Left renal cortex interstitium (tissue), 4 donors: ENCODE results near the gene CKAP5. TPM values are rescaled to one million over a fixed set of nuclear protein-coding genes. Genes with fewer than 3 reads are reported as not detected.
"Not testable (repeated sequence)": the region's sequence is repeated elsewhere in the genome, so short reads cannot be mapped to it uniquely, and the experiment has no call there.

ENCODE experiments used
- DNase-seq, 4 donors: peaks; one replicate each; pipeline ENCODE4 v3.0.0-alpha.2; 2013; ENCODE audit warnings: low read depth in 4 of 4, low spot score in 2 of 4, missing footprints in 1 of 4
- polyA plus RNA-seq, 4 donors: library from polyadenylated mRNA; unstranded; fragments of 120-200 nt; gene quantifications; one replicate each; pipeline ENCODE4 v1.2.1, GENCODE V29; 2013; ENCODE audit not compliant: insufficient read length in 4 of 4

The CKAP5 gene
- polyA plus RNA-seq, 4 donors = 87.7 to 104 (median 94.5) TPM

DNA sequence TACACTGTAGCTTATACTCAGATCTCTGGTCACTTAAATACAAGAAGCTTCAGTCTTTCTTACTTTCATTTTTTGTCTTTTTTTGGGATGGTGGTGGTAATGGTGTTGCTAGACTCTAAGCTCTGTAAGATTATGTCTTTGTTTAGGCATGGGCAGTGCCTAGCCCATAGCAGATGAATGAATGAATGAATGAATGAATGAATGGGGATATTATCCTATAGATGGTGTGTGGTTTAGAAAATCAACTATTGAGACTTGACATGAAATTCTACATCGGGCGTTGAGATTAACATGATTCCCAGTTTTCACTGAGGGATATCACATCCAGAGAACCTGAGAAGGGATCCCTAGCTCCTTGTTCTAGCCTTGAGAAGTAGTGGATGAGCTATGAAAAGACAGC is 9.8 kb upstream of the CKAP5 start:
- DNase-seq = no peak

- DNase-seq = no peak
Observed at GRCh38 chr11:46855167-46855566, 9.1 kb upstream of the CKAP5 start.

- DNase-seq = no peak
Observed at GRCh38 chr11:46850829-46851380, 4.8 kb upstream of the CKAP5 start.

DNA sequence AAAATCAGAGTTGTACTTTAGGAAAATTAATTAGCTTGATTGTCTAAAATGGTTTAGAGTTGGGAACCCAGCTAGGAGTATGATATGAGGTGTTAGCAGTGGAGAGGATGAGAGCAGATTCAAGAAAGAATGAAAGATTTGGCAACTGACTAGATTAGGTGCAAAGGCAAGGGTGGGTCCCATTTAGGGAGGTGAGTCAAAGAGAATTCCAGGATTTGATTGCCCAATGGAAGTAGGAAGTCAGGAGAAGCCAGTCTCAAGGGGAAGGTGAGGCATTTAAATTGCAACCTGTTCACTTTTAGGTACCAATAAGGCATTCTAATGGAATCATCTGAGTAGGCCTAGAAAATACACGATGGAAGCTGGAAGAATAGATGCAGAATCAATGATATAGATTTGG is 3.6 kb upstream of the CKAP5 start:
- no peak for DNase-seq

DNA sequence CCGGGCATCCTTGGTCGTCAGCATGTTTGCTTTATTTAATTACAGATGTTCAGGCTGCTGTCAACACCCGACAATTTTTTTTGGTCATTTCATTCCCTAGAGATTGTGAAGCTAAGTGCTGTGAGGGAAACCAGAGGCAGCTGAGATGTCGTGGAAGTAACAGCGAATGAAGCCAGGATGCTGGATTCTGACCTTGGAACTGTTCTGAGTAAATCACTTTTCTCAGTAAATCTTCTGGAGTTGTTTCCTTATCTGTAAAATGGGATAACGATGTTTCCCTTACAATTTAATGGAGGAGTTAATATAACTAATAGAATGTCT is 390 bp upstream of the CKAP5 start:
- DNase-seq = peak in 1 of 4 donors; percentile 7

GRCh38 chr11:46845440-46845739 is 690 bp downstream of the CKAP5 start:
- peak in 1 of 4 donors; percentile 6 for DNase-seq

DNA sequence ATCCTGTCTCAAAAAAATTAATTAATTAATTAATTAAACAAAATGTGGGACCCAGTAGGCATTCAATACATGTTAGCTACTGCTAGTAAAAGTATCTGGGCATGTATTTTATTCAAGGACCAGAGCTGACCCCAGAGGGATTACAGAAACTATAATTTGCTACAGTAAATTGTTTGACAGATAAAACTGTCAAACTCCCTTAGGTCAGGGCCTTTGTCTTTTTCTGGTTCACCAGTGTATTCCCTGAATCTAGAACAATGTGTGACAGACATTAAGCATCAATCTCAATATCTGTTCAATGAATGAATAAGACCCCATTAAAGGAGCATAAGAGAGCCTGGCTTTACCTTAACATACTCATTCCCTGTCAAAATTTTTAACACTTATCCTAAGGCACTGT is 6.0 kb downstream of the CKAP5 start:
- no peak for DNase-seq

DNA sequence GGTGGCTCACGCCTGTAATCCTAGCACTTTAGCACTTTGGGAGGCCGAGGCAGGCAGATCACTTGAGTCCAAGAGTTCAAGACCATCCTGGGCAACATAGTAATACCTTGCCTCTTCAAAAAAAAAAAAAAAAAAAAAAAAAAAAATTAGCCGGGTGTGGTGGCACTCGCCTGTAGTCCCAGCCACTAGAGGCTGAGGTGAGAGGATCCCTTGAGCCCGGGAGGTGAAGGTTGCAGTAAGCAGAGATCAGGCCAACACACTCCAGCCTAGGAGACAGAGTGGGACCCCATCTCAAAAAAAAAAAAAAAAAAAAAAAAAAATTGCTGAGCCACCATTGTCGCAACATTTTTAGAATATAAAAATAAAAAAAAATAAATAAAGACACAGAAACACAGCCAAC is 7.6 kb downstream of the CKAP5 start:
- DNase-seq = no peak

DNA sequence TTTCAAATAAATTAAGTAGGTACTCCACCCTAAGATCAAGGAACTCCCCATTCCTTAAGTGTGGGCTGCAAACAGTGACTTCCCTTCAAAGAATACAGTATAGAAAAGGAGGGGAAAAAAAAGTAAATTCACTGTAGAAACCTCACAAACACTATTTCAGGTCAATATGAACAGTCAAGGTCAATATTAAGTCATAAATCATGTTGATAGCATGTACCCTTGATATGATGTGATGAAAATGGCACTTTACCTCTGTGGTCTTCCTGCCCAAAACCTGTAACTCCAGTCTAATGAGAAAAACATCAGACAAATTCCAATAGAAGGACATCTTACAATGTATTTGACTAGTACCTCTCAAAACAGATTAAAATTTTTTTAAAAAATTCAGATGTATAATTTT is 8.2 kb downstream of the CKAP5 start:
- no peak for DNase-seq

DNA sequence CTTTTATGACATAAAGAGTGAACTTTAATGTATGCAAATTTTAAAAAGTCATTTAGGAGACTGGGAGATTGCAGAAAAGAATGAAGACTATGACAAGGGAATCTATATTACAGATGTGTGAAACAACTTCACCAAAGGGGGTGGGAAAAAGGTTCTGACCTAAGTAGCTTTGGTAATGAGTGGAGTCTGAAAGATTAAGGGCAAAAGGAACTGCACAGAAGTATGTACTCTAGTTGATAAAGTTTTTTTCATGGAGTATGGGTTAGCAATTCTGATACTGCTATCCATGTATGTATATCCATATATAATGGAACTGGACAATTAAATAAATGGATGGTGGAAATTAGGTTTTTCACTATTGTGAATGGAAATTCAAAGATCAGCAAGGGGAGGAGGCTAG is 9.2 kb downstream of the CKAP5 start:
- DNase-seq = no peak

- no peak for DNase-seq
Observed at GRCh38 chr11:46836431-46836830, 9.6 kb downstream of the CKAP5 start.

DNA sequence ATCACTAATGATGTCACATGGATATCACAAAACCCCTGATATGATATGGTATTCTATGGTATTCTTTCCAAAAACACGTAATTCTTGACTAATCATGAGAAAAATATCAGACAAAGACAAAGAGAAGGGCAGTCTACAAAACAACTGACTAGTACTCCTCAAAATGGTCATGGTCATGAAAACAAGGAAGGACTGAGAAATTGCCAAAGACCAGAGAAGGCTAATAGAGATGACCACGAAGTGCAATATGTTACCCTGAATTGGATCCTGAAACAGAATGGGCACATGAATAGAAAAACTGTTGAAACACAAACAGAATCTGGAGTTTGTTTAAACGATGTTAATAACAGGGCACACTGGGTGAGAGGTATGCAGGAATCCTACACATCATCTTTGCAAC is 10.2 kb downstream of the CKAP5 start:
- DNase-seq = no peak

DNA sequence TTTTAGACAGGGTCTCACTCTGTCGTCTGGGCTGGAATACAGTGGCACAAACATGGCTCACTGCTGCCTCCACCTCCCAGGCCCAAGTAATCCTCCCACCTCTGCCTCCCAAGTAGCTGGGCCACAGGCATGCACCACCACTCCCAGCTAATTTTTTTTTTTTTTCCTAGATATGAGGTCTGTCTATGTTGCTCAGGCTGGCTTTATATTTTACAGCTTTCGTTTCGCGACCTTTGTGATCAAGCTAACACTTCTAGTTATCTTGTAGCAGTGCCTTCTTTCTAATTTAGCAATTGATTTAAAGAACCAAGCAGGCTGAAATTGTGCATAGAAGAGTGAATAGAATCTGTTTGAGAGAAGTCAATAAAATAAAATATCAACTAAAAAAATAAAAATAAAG is 11.3 kb downstream of the CKAP5 start:
- no peak for DNase-seq

GRCh38 chr11:46832511-46833214 is 13.4 kb downstream of the CKAP5 start:
- DNase-seq = no peak

GRCh38 chr11:46827995-46828394 is 18.1 kb downstream of the CKAP5 start:
- no peak for DNase-seq

GRCh38 chr11:46826310-46827044 is 19.6 kb downstream of the CKAP5 start:
- DNase-seq = peak in 2 of 4 donors; percentile 18 to 72

- no peak for DNase-seq
Observed at GRCh38 chr11:46808799-46809431, 37.2 kb downstream of the CKAP5 start.

GRCh38 chr11:46801694-46802470 is 44.2 kb downstream of the CKAP5 start:
- DNase-seq = no peak

DNA sequence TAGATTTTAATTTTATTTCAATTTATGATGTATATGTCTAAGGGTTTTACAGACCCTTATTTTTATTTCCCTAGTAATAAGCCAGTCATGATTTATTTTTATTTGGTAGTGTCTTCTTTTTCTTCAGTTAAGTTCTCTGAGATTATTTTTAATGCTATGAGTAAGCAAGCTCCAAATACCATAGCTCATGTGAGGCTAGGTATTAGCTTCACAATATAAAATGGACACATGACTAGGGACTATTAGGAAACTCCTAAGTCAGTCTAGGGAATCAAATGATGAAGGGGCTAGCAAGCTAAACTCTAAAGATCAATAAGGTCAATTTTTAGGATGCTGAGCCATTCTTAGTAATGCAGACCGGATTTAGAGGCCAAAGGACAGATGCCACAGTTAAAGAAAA is 45.9 kb downstream of the CKAP5 start:
- no peak for DNase-seq

GRCh38 chr11:46799725-46800124 is 46.4 kb downstream of the CKAP5 start:
- not testable (repeated sequence) for DNase-seq

- no peak for DNase-seq
Observed at GRCh38 chr11:46778416-46778815, 67.7 kb downstream of the CKAP5 start.
